ENCODE measurements around the gene DLK1.

DLK1 gene

GRCh38 chr14:100731846-100732765 is 5.4 kb downstream of the DLK1 start:
- in situ Hi-C loops (cut with MboI; ENCODE audit: low sequenced_read_pairs): no loop called here

GRCh38 chr14:100732766-100733100 is 6.0 kb downstream of the DLK1 start:
- in situ Hi-C loops (cut with MboI; ENCODE audit: low sequenced_read_pairs): no loop called here

- in situ Hi-C loops (cut with MboI; ENCODE audit: low sequenced_read_pairs): no loop called here
Observed at GRCh38 chr14:100733152-100733850, 6.6 kb downstream of the DLK1 start.

- in situ Hi-C loops (cut with MboI; ENCODE audit: low sequenced_read_pairs): no loop called here
Observed at GRCh38 chr14:100734031-100734990, 7.6 kb downstream of the DLK1 start.

- in situ Hi-C loops (cut with MboI; ENCODE audit: low sequenced_read_pairs): no loop called here
Observed at GRCh38 chr14:100735271-100735670, 8.6 kb downstream of the DLK1 start.

GRCh38 chr14:100736269-100737180 is 9.8 kb downstream of the DLK1 start:
- in situ Hi-C loops (cut with MboI; ENCODE audit: low sequenced_read_pairs): no loop called here

GRCh38 chr14:100737526-100737925 is 10.8 kb downstream of the DLK1 start:
- in situ Hi-C loops (cut with MboI; ENCODE audit: low sequenced_read_pairs): no loop called here

GRCh38 chr14:100738269-100738691 is 11.6 kb downstream of the DLK1 start:
- in situ Hi-C loops (cut with MboI; ENCODE audit: low sequenced_read_pairs): no loop called here

GRCh38 chr14:100738704-100739131 is 12.0 kb downstream of the DLK1 start:
- in situ Hi-C loops (cut with MboI; ENCODE audit: low sequenced_read_pairs): no loop called here

GRCh38 chr14:100739306-100739705 is 12.6 kb downstream of the DLK1 start:
- in situ Hi-C loops (cut with MboI; ENCODE audit: low sequenced_read_pairs): no loop called here

- in situ Hi-C loops (cut with MboI; ENCODE audit: low sequenced_read_pairs): no loop called here
Observed at GRCh38 chr14:100740196-100740825, 13.6 kb downstream of the DLK1 start.

GRCh38 chr14:100740929-100741328 is 14.2 kb downstream of the DLK1 start:
- in situ Hi-C loops (cut with MboI; ENCODE audit: low sequenced_read_pairs): no loop called here

GRCh38 chr14:100741966-100742365 is 15.3 kb downstream of the DLK1 start:
- in situ Hi-C loops (cut with MboI; ENCODE audit: low sequenced_read_pairs): no loop called here

GRCh38 chr14:100746326-100746725 is 19.6 kb downstream of the DLK1 start:
- in situ Hi-C loops (cut with MboI; ENCODE audit: low sequenced_read_pairs): no loop called here

GRCh38 chr14:100747021-100747586 is 20.4 kb downstream of the DLK1 start:
- in situ Hi-C loops (cut with MboI; ENCODE audit: low sequenced_read_pairs): no loop called here

- in situ Hi-C loops (cut with MboI; ENCODE audit: low sequenced_read_pairs): no loop called here
Observed at GRCh38 chr14:100747736-100748135, 21.0 kb downstream of the DLK1 start.

GRCh38 chr14:100748403-100748802 is 21.7 kb downstream of the DLK1 start:
- in situ Hi-C loops (cut with MboI; ENCODE audit: low sequenced_read_pairs): no loop called here

GRCh38 chr14:100748944-100749343 is 22.3 kb downstream of the DLK1 start:
- in situ Hi-C loops (cut with MboI; ENCODE audit: low sequenced_read_pairs): no loop called here

GRCh38 chr14:100749967-100750597 is 23.4 kb downstream of the DLK1 start:
- in situ Hi-C loops (cut with MboI; ENCODE audit: low sequenced_read_pairs): no loop called here
